GM04504 (cell line): Measurements from ENCODE around the gene ADGRG7.
"Not testable (repeated sequence)": the region's sequence is repeated elsewhere in the genome, so short reads cannot be mapped to it uniquely, and the experiment has no call there.

Experiments used
- DNase-seq: peaks from one replicate; pipeline ENCODE4 v3.0.0-alpha.2; 2012; ENCODE audit warnings: low read depth

The ADGRG7 gene

GRCh38 chr3:100647657-100648056 lies 38.3 kb downstream of the ADGRG7 start:
- no peak for DNase-seq

GRCh38 chr3:100650651-100651619 lies 41.5 kb downstream of the ADGRG7 start:
- peak; percentile 42 for DNase-seq

GRCh38 chr3:100653604-100654294 lies 44.3 kb downstream of the ADGRG7 start:
- DNase-seq: no peak

- DNase-seq: no peak
These were observed 47.5 kb downstream of the ADGRG7 start for GRCh38 chr3:100656945-100657344.

- not testable (repeated sequence) for DNase-seq
These were observed 51.9 kb downstream of the ADGRG7 start for GRCh38 chr3:100661294-100661693.

GRCh38 chr3:100662113-100662823 lies 52.9 kb downstream of the ADGRG7 start:
- no peak for DNase-seq

- no peak for DNase-seq
These were observed 55.8 kb downstream of the ADGRG7 start for GRCh38 chr3:100665230-100665629.

GRCh38 chr3:100666699-100667098 lies 57.3 kb downstream of the ADGRG7 start:
- not testable (repeated sequence) for DNase-seq

- DNase-seq: not testable (repeated sequence)
These were observed 57.9 kb downstream of the ADGRG7 start for GRCh38 chr3:100667316-100667715.

- DNase-seq: not testable (repeated sequence)
These were observed 61.6 kb downstream of the ADGRG7 start for GRCh38 chr3:100670995-100671394.

GRCh38 chr3:100681496-100681895 lies 72.1 kb downstream of the ADGRG7 start:
- DNase-seq: no peak

GRCh38 chr3:100682056-100682853 lies 72.9 kb downstream of the ADGRG7 start:
- no peak for DNase-seq

- DNase-seq: no peak
These were observed 73.7 kb downstream of the ADGRG7 start for GRCh38 chr3:100682854-100683760.

- DNase-seq: no peak
These were observed 83.8 kb downstream of the ADGRG7 start for GRCh38 chr3:100693225-100693624.

GRCh38 chr3:100695696-100696095 lies 86.3 kb downstream of the ADGRG7 start:
- no peak for DNase-seq

GRCh38 chr3:100696161-100696560 lies 86.8 kb downstream of the ADGRG7 start:
- DNase-seq: no peak

GRCh38 chr3:100697172-100697571 lies 87.8 kb downstream of the ADGRG7 start:
- DNase-seq: no peak

GRCh38 chr3:100697723-100698285 lies 88.4 kb downstream of the ADGRG7 start:
- DNase-seq: no peak

GRCh38 chr3:100698736-100699135 lies 89.3 kb downstream of the ADGRG7 start:
- no peak for DNase-seq

GRCh38 chr3:100700708-100701107 lies 91.3 kb downstream of the ADGRG7 start:
- DNase-seq: no peak
